ENCODE data around the gene SLX4IP.

SLX4IP gene

DNA sequence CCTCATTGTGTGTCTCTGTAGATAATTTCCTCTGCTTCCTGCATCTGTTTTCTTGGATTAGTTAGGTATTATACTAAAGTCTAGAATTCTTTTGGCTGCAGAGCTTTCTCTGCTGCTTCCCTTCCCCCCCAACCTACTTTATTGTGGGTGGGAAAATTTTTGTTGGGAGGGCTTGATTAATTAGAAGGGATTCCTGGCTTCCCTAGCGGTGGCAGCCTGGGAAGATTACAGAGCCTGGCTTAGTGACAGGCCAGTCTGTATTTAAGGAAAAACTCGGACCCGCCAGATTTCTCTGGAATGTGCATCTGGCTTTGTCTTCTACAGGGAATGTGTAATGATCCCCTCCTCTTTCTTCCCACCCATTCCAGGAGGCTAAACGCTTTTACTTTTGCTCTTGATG lies 31.2 kb downstream of the SLX4IP start:
- peak overlapping the region; percentile 61 for H3K4me3 ChIP-seq
- peak overlapping the region; percentile 85 for H3K27ac ChIP-seq
- TF ChIP-seq FOXP2 (optimal IDR thresholded peaks at IDR 0.05; ENCODE audit: control extremely low read depth, extremely low read length, insufficient read depth) = no peak
- TF ChIP-seq POLR2AphosphoS5 (IDR thresholded peaks at IDR 0.05; ENCODE audit: borderline replicate concordance, low read depth, low read length) = no peak
- no peak for TF ChIP-seq EZH2 (IDR thresholded peaks at IDR 0.05)
- no peak for DNase-seq (ENCODE audit: low read depth, low spot score)
- H3K36me3 ChIP-seq (ENCODE audit: insufficient read depth, low read length) = peaks cover 10% of the 10 kb centered on the region
- H3K9me3 ChIP-seq (ENCODE audit: low read depth, low read length) = no peaks in the 10 kb centered on the region; the same call in 1 of the 2 replicates
- H3K9ac ChIP-seq (ENCODE audit: insufficient read length) = peak overlapping the region; percentile 37

GRCh38 chr20:10466855-10467254 lies 31.8 kb downstream of the SLX4IP start:
- TF ChIP-seq POLR2AphosphoS5 (IDR thresholded peaks at IDR 0.05; ENCODE audit: borderline replicate concordance, low read depth, low read length) = no peak
- no peak for TF ChIP-seq FOXP2 (optimal IDR thresholded peaks at IDR 0.05; ENCODE audit: control extremely low read depth, extremely low read length, insufficient read depth)
- Histone ChIP-seq H3K9ac (ENCODE audit: insufficient read length) (peak overlapping the region; percentile 37), H3K27ac (peak overlapping the region; percentile 85), H3K36me3 (ENCODE audit: insufficient read depth, low read length) (peaks cover 8% of the 10 kb centered on the region), H3K9me3 (ENCODE audit: low read depth, low read length) (no peaks in the 10 kb centered on the region; the same call in 1 of the 2 replicates), H3K4me3 (peak overlapping the region; percentile 61)
- no peak for DNase-seq (ENCODE audit: low read depth, low spot score)

DNA sequence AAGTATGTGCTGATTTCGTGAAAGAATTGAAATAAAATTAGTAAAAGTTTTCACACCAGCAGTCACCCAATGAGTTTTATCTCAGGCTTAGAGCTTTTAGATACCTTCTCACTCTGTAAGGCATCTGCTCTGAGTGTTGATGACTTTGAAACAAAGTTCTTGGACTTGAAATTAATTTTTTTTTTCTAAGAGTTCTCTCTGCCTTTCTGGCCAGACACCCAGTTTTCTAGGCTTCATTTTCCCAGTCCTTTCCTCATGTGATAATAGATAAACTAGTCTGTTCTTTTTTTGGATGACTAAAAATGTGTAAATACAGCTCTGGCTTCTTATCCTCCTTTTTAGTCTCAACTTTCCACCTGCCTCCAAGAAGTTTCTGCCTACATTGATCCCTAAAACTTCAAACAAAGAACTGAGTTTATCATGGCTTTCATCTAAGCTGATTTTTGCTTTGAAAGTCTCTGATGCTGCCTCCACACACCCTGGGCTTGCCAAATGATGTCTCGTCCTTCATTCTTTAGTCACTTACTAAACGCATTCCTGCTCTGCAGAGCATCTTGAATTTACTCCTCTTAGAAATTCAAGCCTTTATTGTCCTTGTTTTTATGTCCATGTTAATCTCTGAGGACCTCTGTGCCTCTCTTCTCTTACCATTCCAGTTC lies 32.7 kb downstream of the SLX4IP start:
- Histone ChIP-seq H3K36me3 (ENCODE audit: insufficient read depth, low read length) (peaks cover 8% of the 10 kb centered on the region), H3K9ac (ENCODE audit: insufficient read length) (no peak overlapping the region), H3K4me3 (no peak overlapping the region), H3K27ac (no peak overlapping the region; the same call in 1 of the 2 replicates), H3K9me3 (ENCODE audit: low read depth, low read length) (no peaks in the 10 kb centered on the region)
- TF ChIP-seq EZH2 (IDR thresholded peaks at IDR 0.05) (no peak), POLR2AphosphoS5 (IDR thresholded peaks at IDR 0.05; ENCODE audit: borderline replicate concordance, low read depth, low read length) (no peak), FOXP2 (optimal IDR thresholded peaks at IDR 0.05; ENCODE audit: control extremely low read depth, extremely low read length, insufficient read depth) (no peak)
- no peak for DNase-seq (ENCODE audit: low read depth, low spot score)

- H3K4me3 ChIP-seq = no peak overlapping the region
- H3K9ac ChIP-seq (ENCODE audit: insufficient read length) = no peak overlapping the region
- H3K27ac ChIP-seq = no peak overlapping the region
- DNase-seq (ENCODE audit: low read depth, low spot score) = no peak
- no peaks in the 10 kb centered on the region for H3K9me3 ChIP-seq (ENCODE audit: low read depth, low read length)
- peaks cover 5% of the 10 kb centered on the region for H3K36me3 ChIP-seq (ENCODE audit: insufficient read depth, low read length)
- TF ChIP-seq POLR2AphosphoS5 (IDR thresholded peaks at IDR 0.05; ENCODE audit: borderline replicate concordance, low read depth, low read length) (no peak), FOXP2 (optimal IDR thresholded peaks at IDR 0.05; ENCODE audit: control extremely low read depth, extremely low read length, insufficient read depth) (no peak), EZH2 (IDR thresholded peaks at IDR 0.05) (no peak)
These were observed 33.3 kb downstream of the SLX4IP start for GRCh38 chr20:10468340-10468845.

- DNase-seq (ENCODE audit: low read depth, low spot score) = no peak
- Histone ChIP-seq H3K9me3 (ENCODE audit: low read depth, low read length) (no peaks in the 10 kb centered on the region), H3K4me3 (no peak overlapping the region), H3K27ac (no peak overlapping the region), H3K36me3 (ENCODE audit: insufficient read depth, low read length) (no peaks in the 10 kb centered on the region), H3K9ac (ENCODE audit: insufficient read length) (no peak overlapping the region)
- TF ChIP-seq POLR2AphosphoS5 (IDR thresholded peaks at IDR 0.05; ENCODE audit: borderline replicate concordance, low read depth, low read length) (no peak), FOXP2 (optimal IDR thresholded peaks at IDR 0.05; ENCODE audit: control extremely low read depth, extremely low read length, insufficient read depth) (no peak), EZH2 (IDR thresholded peaks at IDR 0.05) (no peak)
These were observed 34.0 kb downstream of the SLX4IP start for GRCh38 chr20:10469056-10469455.

DNA sequence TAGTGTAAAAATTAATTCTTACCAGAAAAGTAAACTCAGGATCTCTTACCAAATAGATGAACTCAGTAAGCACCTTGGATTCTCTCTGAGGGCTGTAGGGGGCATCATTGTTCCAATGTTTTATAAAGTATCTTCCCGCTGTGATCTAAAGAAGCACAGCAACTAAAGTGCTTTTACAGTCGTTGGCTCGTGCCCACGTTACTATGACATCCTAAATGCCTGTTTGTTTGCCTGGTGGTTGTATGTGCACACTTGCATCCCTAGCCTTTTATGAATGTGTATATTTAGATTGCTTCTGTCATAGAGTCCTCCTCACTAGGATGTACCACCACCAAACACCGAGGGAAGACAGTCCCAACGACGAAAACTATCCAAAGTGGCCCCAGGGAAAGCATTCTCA lies 34.5 kb downstream of the SLX4IP start:
- H3K4me3 ChIP-seq = no peak overlapping the region
- no peaks in the 10 kb centered on the region for H3K9me3 ChIP-seq (ENCODE audit: low read depth, low read length)
- peak; percentile 82 for DNase-seq (ENCODE audit: low read depth, low spot score)
- H3K27ac ChIP-seq = no peak overlapping the region
- H3K9ac ChIP-seq (ENCODE audit: insufficient read length) = no peak overlapping the region
- TF ChIP-seq EZH2 (IDR thresholded peaks at IDR 0.05) (no peak), FOXP2 (optimal IDR thresholded peaks at IDR 0.05; ENCODE audit: control extremely low read depth, extremely low read length, insufficient read depth) (no peak), POLR2AphosphoS5 (IDR thresholded peaks at IDR 0.05; ENCODE audit: borderline replicate concordance, low read depth, low read length) (no peak)
- H3K36me3 ChIP-seq (ENCODE audit: insufficient read depth, low read length) = no peaks in the 10 kb centered on the region

GRCh38 chr20:10470276-10470675 lies 35.2 kb downstream of the SLX4IP start:
- DNase-seq (ENCODE audit: low read depth, low spot score) = no peak
- H3K4me3 ChIP-seq = no peak overlapping the region
- TF ChIP-seq EZH2 (IDR thresholded peaks at IDR 0.05) (no peak), FOXP2 (optimal IDR thresholded peaks at IDR 0.05; ENCODE audit: control extremely low read depth, extremely low read length, insufficient read depth) (no peak), POLR2AphosphoS5 (IDR thresholded peaks at IDR 0.05; ENCODE audit: borderline replicate concordance, low read depth, low read length) (no peak)
- no peak overlapping the region for H3K27ac ChIP-seq
- H3K9ac ChIP-seq (ENCODE audit: insufficient read length) = no peak overlapping the region
- H3K36me3 ChIP-seq (ENCODE audit: insufficient read depth, low read length) = no peaks in the 10 kb centered on the region
- no peaks in the 10 kb centered on the region for H3K9me3 ChIP-seq (ENCODE audit: low read depth, low read length)

DNA sequence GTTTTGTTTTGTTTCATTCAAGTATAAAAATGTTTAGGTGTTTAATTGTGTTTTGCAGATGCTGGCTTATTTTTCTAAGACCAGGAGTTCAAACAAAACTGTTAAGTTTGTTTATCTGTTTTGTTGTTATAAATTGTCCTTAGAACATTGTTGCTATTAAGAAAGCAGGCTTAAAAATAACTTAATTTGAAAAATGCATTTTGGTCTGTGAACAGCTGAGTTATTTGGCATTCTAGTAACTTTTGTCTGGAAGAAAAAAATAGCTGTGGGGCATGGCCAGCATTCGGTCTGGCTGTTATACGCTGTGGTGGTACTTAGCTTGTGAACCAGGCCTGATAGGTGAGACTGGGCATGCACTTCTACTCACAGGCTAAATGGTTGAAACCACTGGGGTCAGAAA lies 37.8 kb downstream of the SLX4IP start:
- Histone ChIP-seq H3K27ac (0 out of 2 replicates have a peak overlapping the region, but pooled peaks have one; percentile 14), H3K4me3 (no peak overlapping the region), H3K9ac (ENCODE audit: insufficient read length) (no peak overlapping the region), H3K9me3 (ENCODE audit: low read depth, low read length) (no peaks in the 10 kb centered on the region), H3K36me3 (ENCODE audit: insufficient read depth, low read length) (no peaks in the 10 kb centered on the region)
- no peak for TF ChIP-seq POLR2AphosphoS5 (IDR thresholded peaks at IDR 0.05; ENCODE audit: borderline replicate concordance, low read depth, low read length)
- TF ChIP-seq FOXP2 (optimal IDR thresholded peaks at IDR 0.05; ENCODE audit: control extremely low read depth, extremely low read length, insufficient read depth) = no peak
- no peak for TF ChIP-seq EZH2 (IDR thresholded peaks at IDR 0.05)
- DNase-seq (ENCODE audit: low read depth, low spot score) = no peak

Measured in SK-N-MC (cell line).